HepG2 (cell line): Measurements from ENCODE around the gene RGMA. TPM values are rescaled to one million over a fixed set of nuclear protein-coding genes. Genes with fewer than 3 reads are reported as not detected.

Experiments
- ATAC-seq: fragments of 200-7000 bp; cut with Tn5 transposase; 3 replicates; pipeline ENCODE4 v1.9.1; 2020; ENCODE audit warnings: mild to moderate bottlenecking, moderate library complexity
- BruUV-seq: library from RNA; stranded (reverse); fragments of 400-500 nt; replicated peaks from 2 replicates; lab custom pipeline; 2021; lab: Mats Ljungman, UMichigan
- CTCF ChIA-PET: fragments of 300-600 bp; formaldehyde crosslinking; extraction: SDS; loops from one replicate; lab custom pipeline; 2021; ENCODE audit warnings: low total read pairs, inconsistent platforms, low intra/inter-chr PET ratio; lab: Yijun Ruan, JAX
- POLR2A ChIA-PET: fragments of 350-600 bp; sonication (Branson Sonifier 250); formaldehyde crosslinking; loops from one replicate; lab custom pipeline; 2020; ENCODE audit warnings: antibody characterized with exemption, inconsistent platforms; lab: Yijun Ruan, JAX
- DNase-seq: peaks from one replicate; pipeline ENCODE4 v3.0.0-alpha.2; 2015; ENCODE audit warnings: low spot score
- FAIRE-seq: peaks from 3 replicates; lab custom pipeline; 2011; peaks lifted over from hg19 to GRCh38; lab: Jason Lieb, UNC
- H2AFZ ChIP-seq: one replicate; pipeline ENCODE4 v1.6.1; 2011; ENCODE audit warnings: low read length, inconsistent platforms
- H3K27ac ChIP-seq: fragments of 300-600 bp; 3 replicates; pipeline ENCODE4 v1.8.0; 2011; ENCODE audit warnings: mixed run types, mild to moderate bottlenecking, mixed read lengths, low read length, inconsistent platforms; ENCODE audit not compliant: insufficient read depth; ENCODE audit errors: extremely low read length
- H3K27me3 ChIP-seq, 2 experiments: fragments of 200-600 bp in 1 of 2; 2 replicates in 1 of 2; 3 replicates in 1 of 2; pipeline versions ENCODE4 v1.6.0 to v1.8.0; 2011; ENCODE audit warnings: low read length in 2 of 2, mild to moderate bottlenecking in 2 of 2, moderate library complexity in 2 of 2, inconsistent platforms in 1 of 2; ENCODE audit not compliant: insufficient read depth in 2 of 2, control insufficient read depth in 1 of 2
- H3K36me3 ChIP-seq, 2 experiments: fragments of 200-600 bp in 1 of 2; replicated peaks in 1 of 2; 2 replicates in 1 of 2; 3 replicates in 1 of 2; pipeline versions ENCODE4 v1.5.1 to v1.8.0; 2011; ENCODE audit warnings: low read length in 2 of 2, inconsistent platforms in 1 of 2; ENCODE audit not compliant: insufficient read depth in 2 of 2, control insufficient read depth in 1 of 2
- H3K4me1 ChIP-seq: 2 replicates; pipeline ENCODE4 v1.5.1; 2012; ENCODE audit warnings: low read length, inconsistent platforms; ENCODE audit not compliant: insufficient read depth
- H3K4me2 ChIP-seq: 2 replicates; pipeline ENCODE4 v1.6.0; 2011; ENCODE audit warnings: low read depth, low read length, inconsistent platforms
- H3K4me3 ChIP-seq, 3 experiments: fragments of 200-600 bp in 1 of 3; sonication (generic), shearing (Covaris generic) in 1 of 3; replicated peaks in 1 of 3; 2 replicates each; pipeline ENCODE4 v1.5.1; 2011 to 2016; ENCODE audit warnings: low read length in 3 of 3, inconsistent platforms in 2 of 3, low read depth in 2 of 3, mild to moderate bottlenecking in 2 of 3, control low read depth in 1 of 3, mixed read lengths in 1 of 3; ENCODE audit not compliant: insufficient read depth in 1 of 3
- H3K79me2 ChIP-seq: one replicate; pipeline ENCODE4 v1.6.1; 2011; ENCODE audit warnings: low read length, inconsistent platforms; ENCODE audit not compliant: insufficient read depth
- H3K9ac ChIP-seq: 2 replicates; pipeline ENCODE4 v1.6.0; 2011; ENCODE audit warnings: mild to moderate bottlenecking, low read depth, low read length, inconsistent platforms; ENCODE audit not compliant: insufficient read depth
- H3K9me3 ChIP-seq: 2 replicates; pipeline ENCODE4 v1.5.1; 2012; ENCODE audit warnings: mild to moderate bottlenecking, low read length
- H4K20me1 ChIP-seq: 2 replicates; pipeline ENCODE4 v1.6.0; 2011; ENCODE audit warnings: inconsistent platforms, mild to moderate bottlenecking, low read length, moderate library complexity; ENCODE audit not compliant: insufficient read depth
- FOXK2 ChIP-seq: fragments of 450-650 bp; IDR thresholded peaks from 2 replicates; pipeline ENCODE4 v1.6.1; 2016
- NFAT5 ChIP-seq: sonication (generic); formaldehyde crosslinking; IDR thresholded peaks from 2 replicates; pipeline ENCODE4 v1.4.0; 2020; ENCODE audit warnings: missing genetic modification reagents
- PATZ1 ChIP-seq: sonication (generic); formaldehyde crosslinking; IDR thresholded peaks from 2 replicates; pipeline ENCODE4 v1.4.0; 2020; ENCODE audit warnings: missing genetic modification reagents
- SIX4 ChIP-seq: sonication (generic); formaldehyde crosslinking; IDR thresholded peaks from 2 replicates; pipeline ENCODE4 v1.4.0; 2020; ENCODE audit warnings: missing genetic modification reagents
- SMAD1 ChIP-seq: sonication (generic); formaldehyde crosslinking; IDR thresholded peaks from 2 replicates; pipeline ENCODE4 v1.4.0; 2020; ENCODE audit warnings: missing genetic modification reagents, low read depth, mild to moderate bottlenecking, borderline replicate concordance
- SMAD9 ChIP-seq: sonication (generic); formaldehyde crosslinking; IDR thresholded peaks from 2 replicates; pipeline ENCODE4 v1.5.1; 2020; ENCODE audit warnings: mild to moderate bottlenecking, missing genetic modification reagents
- ZNF687 ChIP-seq: sonication (generic); formaldehyde crosslinking; IDR thresholded peaks from 2 replicates; pipeline ENCODE4 v1.5.1; 2020; ENCODE audit warnings: mild to moderate bottlenecking, missing genetic modification reagents, moderate library complexity
- ZNF777 ChIP-seq: sonication (generic); formaldehyde crosslinking; IDR thresholded peaks from 2 replicates; pipeline ENCODE4 v1.4.0; 2020; ENCODE audit warnings: missing genetic modification reagents
- WGBS: methylation state at CpG from one replicate; pipeline ENCODE4 v1.1.6; 2017; ENCODE audit warnings: low lambda C conversion rate; 5-methylcytosine and 5-hydroxymethylcytosine counted together
- in situ Hi-C: cut with HindIII; loops from 2 replicates; pipeline ENCODE4 v1.10.0; 2017; ENCODE audit warnings: low pct_unique_long_range_greater_than_20kb; ENCODE audit not compliant: extremely low pct_ligation_motif_present
- intact Hi-C: fragments of 100-400 bp; cut with micrococcal nuclease; formaldehyde crosslinking; loops from one replicate; pipeline ENCODE4 v1.10.0; 2022; ENCODE audit not compliant: unreplicated experiment
- polyA plus RNA-seq, 8 experiments: library from polyadenylated mRNA; depleted of rRNA in 3 of 8; stranded (reverse) in 7 of 8; unstranded in 1 of 8; fragments of >200 nt; fragmentation: Illumina TruSeq in 4 of 8; extraction: Trizol in 4 of 8; gene quantifications; 2 replicates each; pipeline versions ENCODE4 v1.2.1 to v1.2.3, GENCODE V29; 2011 to 2016; ENCODE audit warnings: low read depth in 4 of 8, missing spikeins in 1 of 8, mixed read lengths in 1 of 8; ENCODE audit not compliant: insufficient read depth in 1 of 8
- total RNA-seq, 5 experiments: library from RNA; depleted of rRNA; stranded (reverse); fragments of >200 nt; fragmentation: Illumina TruSeq; extraction: Trizol; gene quantifications; 2 replicates each; pipeline ENCODE4 v1.2.3, GENCODE V29; 2016; ENCODE audit warnings: low read depth in 1 of 5

RGMA gene
- total and polyA plus RNA-seq, 2 of the 13 experiments (the other 11 are each of a cell fraction or from before 2014, with no cell fraction given) = not detected

- TF ChIP-seq NFAT5 (no peak), FOXK2 (no peak)
Observed at GRCh38 chr15:93060336-93061248, 28.4 kb downstream of the RGMA start (continued).

- no peak overlapping the region for H2AFZ ChIP-seq
- no peak for ATAC-seq
- TF ChIP-seq PATZ1 (no peak), SMAD1 (CRISPR knock-in tag) (no peak), ZNF777 (no peak), SIX4 (no peak), ZNF687 (CRISPR knock-in tag) (no peak), SMAD9 (no peak)
Observed at GRCh38 chr15:93059442-93059841, 29.6 kb downstream of the RGMA start.

More at GRCh38 chr15:93059442-93059841, 29.6 kb downstream of the RGMA start:
- no peaks in the 10 kb centered on the region for H3K79me2 ChIP-seq
- no peaks in the 10 kb centered on the region for H3K9me3 ChIP-seq
- no peak overlapping the region for H3K4me2 ChIP-seq
- no peaks in the 10 kb centered on the region for H3K4me1 ChIP-seq
- peaks cover 23 to 79% of the 10 kb centered on the region in 2 experiments for H3K27me3 ChIP-seq
- CTCF ChIA-PET = no interaction called here
- POLR2A ChIA-PET = no interaction called here
- H4K20me1 ChIP-seq = no peaks in the 10 kb centered on the region
- WGBS = 6% methylated on average over 2 of the region's 8 CpGs
- BruUV-seq = no TSS peak
- intact Hi-C loops = no loop called here
- in situ Hi-C loops = no loop called here
- FAIRE-seq (no peak), DNase-seq (no peak)
- H3K36me3 ChIP-seq = no peaks in the 10 kb centered on the region
- H3K27ac ChIP-seq = no peak overlapping the region
- no peak overlapping the region for H3K4me3 ChIP-seq
- no peak overlapping the region for H3K9ac ChIP-seq
